ENCODE measurements around the gene ADORA2A.

ADORA2A gene

GRCh38 chr22:24465975-24466374, 38.6 kb downstream of the ADORA2A start:
- no peak overlapping the region for H3K4me3 ChIP-seq (ENCODE audit: control insufficient read depth, low read depth, low read length)
- TF ChIP-seq CTCF (conservative IDR thresholded peaks at IDR 0.05; ENCODE audit: control insufficient read depth, insufficient read depth, low read depth, low read length) = no peak
- no peak for DNase-seq (ENCODE audit: low read depth)

- no peak overlapping the region for H3K4me3 ChIP-seq (ENCODE audit: control insufficient read depth, low read depth, low read length)
- DNase-seq (ENCODE audit: low read depth) = peak; percentile 54
- no peak for TF ChIP-seq CTCF (conservative IDR thresholded peaks at IDR 0.05; ENCODE audit: control insufficient read depth, insufficient read depth, low read depth, low read length)
Measured at GRCh38 chr22:24466716-24467328, 39.4 kb downstream of the ADORA2A start.

DNA sequence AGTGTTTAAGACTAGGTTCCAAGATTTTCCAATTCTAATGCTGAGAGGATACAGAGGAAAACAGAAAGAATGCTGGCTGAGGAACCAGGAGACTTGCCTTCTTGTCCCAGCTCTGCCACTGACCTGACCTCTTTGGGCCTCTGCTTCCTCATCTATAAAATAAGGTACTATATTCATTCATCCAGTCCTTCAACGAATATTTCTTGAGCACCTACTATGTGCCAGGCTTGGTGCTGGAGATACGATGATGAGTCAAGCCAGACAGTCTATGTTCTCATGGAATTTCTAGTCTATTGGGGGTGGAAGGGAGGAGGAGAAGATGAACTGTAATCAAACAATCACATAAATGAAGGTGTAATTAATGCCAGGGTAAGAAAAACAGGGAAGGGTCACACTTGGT, 39.9 kb downstream of the ADORA2A start:
- H3K4me3 ChIP-seq (ENCODE audit: control insufficient read depth, low read depth, low read length) = no peak overlapping the region
- TF ChIP-seq CTCF (conservative IDR thresholded peaks at IDR 0.05; ENCODE audit: control insufficient read depth, insufficient read depth, low read depth, low read length) = no peak
- no peak for DNase-seq (ENCODE audit: low read depth)

DNA sequence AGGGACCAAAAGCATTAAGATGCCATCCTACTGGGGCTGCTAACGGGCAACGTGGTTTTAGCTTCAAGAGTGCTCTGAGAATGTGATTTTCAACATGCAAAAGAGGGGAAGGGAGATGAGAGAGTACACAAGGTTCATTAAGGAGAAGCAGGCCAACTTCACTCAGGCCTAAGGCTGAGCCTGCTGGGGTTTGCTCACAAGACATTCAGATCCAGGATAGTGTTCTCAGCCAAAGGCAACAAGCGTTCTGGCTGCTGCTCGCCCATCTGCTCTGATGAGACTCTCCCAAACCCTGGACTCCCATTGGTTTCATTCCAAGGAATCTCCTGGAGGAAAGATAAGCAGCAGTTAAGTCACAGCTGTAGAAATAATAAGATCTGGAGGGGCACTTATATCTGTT, 44.2 kb downstream of the ADORA2A start:
- DNase-seq (ENCODE audit: low read depth) = peak; percentile 79
- no peak overlapping the region for H3K4me3 ChIP-seq (ENCODE audit: control insufficient read depth, low read depth, low read length)
- TF ChIP-seq CTCF (conservative IDR thresholded peaks at IDR 0.05; ENCODE audit: control insufficient read depth, insufficient read depth, low read depth, low read length) = no peak

- H3K4me3 ChIP-seq (ENCODE audit: control insufficient read depth, low read depth, low read length) = no peak overlapping the region
- no peak for TF ChIP-seq CTCF (conservative IDR thresholded peaks at IDR 0.05; ENCODE audit: control insufficient read depth, insufficient read depth, low read depth, low read length)
- DNase-seq (ENCODE audit: low read depth) = no peak
Measured at GRCh38 chr22:24473284-24473683, 45.9 kb downstream of the ADORA2A start.

GRCh38 chr22:24474221-24474620, 46.8 kb downstream of the ADORA2A start:
- TF ChIP-seq CTCF (conservative IDR thresholded peaks at IDR 0.05; ENCODE audit: control insufficient read depth, insufficient read depth, low read depth, low read length) = no peak
- no peak overlapping the region for H3K4me3 ChIP-seq (ENCODE audit: control insufficient read depth, low read depth, low read length)
- DNase-seq (ENCODE audit: low read depth) = peak; percentile 74
